NCI-H2227 (cell line): ENCODE measurements around the gene MYOZ2.
A peak's percentile ranks its signal among the peaks of the same experiment; 100 is the strongest.

Source experiments
- DNase-seq: peaks from one replicate; lab custom pipeline; 2025; ENCODE audit not compliant: unreplicated experiment; lab: John Stamatoyannopoulos, UW

MYOZ2 gene

GRCh38 chr4:119190354-119190753, 54.7 kb downstream of the MYOZ2 start:
- DNase-seq, result no peak

GRCh38 chr4:119191505-119191904, 55.9 kb downstream of the MYOZ2 start:
- DNase-seq, result no peak

GRCh38 chr4:119197772-119198212, 62.2 kb downstream of the MYOZ2 start:
- DNase-seq, result no peak

GRCh38 chr4:119204916-119205315, 69.3 kb downstream of the MYOZ2 start:
- no peak for DNase-seq

GRCh38 chr4:119205690-119206089, 70.1 kb downstream of the MYOZ2 start:
- DNase-seq, result no peak

GRCh38 chr4:119206178-119206577, 70.5 kb downstream of the MYOZ2 start:
- no peak for DNase-seq

GRCh38 chr4:119207051-119207450, 71.4 kb downstream of the MYOZ2 start:
- no peak for DNase-seq

- DNase-seq, result no peak
These were observed 73.4 kb downstream of the MYOZ2 start for GRCh38 chr4:119209077-119209476.

- DNase-seq, result no peak
These were observed 74.0 kb downstream of the MYOZ2 start for GRCh38 chr4:119209586-119209985.

GRCh38 chr4:119210775-119211174, 75.1 kb downstream of the MYOZ2 start:
- DNase-seq, result no peak

- no peak for DNase-seq
These were observed 76.2 kb downstream of the MYOZ2 start for GRCh38 chr4:119211867-119212233.

GRCh38 chr4:119212234-119212963, 76.8 kb downstream of the MYOZ2 start, which contains the start of gene USP53:
TSS of gene USP53 (plus strand) at chr4:119212713. CDS start at chr4:119239760, 27,047 bp downstream.
- peak; percentile 97 for DNase-seq

- DNase-seq, result peak; percentile 75
These were observed 77.5 kb downstream of the MYOZ2 start for GRCh38 chr4:119212964-119213606.

GRCh38 chr4:119218093-119218492, 82.5 kb downstream of the MYOZ2 start:
- no peak for DNase-seq

GRCh38 chr4:119221412-119221811, 85.8 kb downstream of the MYOZ2 start:
- no peak for DNase-seq

GRCh38 chr4:119227690-119228089, 92.1 kb downstream of the MYOZ2 start:
- no peak for DNase-seq

- DNase-seq, result no peak
These were observed 92.8 kb downstream of the MYOZ2 start for GRCh38 chr4:119228406-119228805.

- no peak for DNase-seq
These were observed 94.5 kb downstream of the MYOZ2 start for GRCh38 chr4:119229908-119230687.

- no peak for DNase-seq
These were observed 95.9 kb downstream of the MYOZ2 start for GRCh38 chr4:119231491-119231890.

- DNase-seq, result no peak
These were observed 96.7 kb downstream of the MYOZ2 start for GRCh38 chr4:119232286-119232685.

- DNase-seq, result no peak
These were observed 97.6 kb downstream of the MYOZ2 start for GRCh38 chr4:119233191-119233590.

- no peak for DNase-seq
These were observed 98.1 kb downstream of the MYOZ2 start for GRCh38 chr4:119233750-119234149.
